ENCODE results near the gene KIRREL3.

The KIRREL3 gene

DNA sequence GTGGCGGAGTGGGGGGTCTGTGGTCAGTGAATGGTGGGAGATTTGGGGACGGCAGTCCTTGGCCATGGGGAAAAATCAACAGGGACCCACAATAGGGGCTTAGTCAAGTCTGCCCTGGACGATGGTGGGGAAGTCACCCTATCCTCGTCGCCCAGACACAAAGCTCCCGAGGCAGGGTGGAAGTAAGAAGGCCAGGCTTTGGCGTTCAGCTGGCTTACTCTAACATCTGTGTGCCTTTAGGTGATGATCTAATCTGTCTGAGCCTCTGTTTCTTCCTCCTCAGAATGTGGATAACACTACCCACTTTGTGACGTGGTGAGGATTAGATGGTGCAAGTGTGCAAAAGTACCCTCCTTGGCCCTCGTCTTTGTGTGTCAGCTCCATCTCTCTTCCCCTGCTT, 452.9 kb downstream of the KIRREL3 start:
- FAIRE-seq (no peak), DNase-seq (ENCODE audit: insufficient read length, low spot score) (no peak)
- no peak for TF ChIP-seq POLR2A (IDR thresholded peaks at IDR 0.05; ENCODE audit: low read depth, low read length)

DNA sequence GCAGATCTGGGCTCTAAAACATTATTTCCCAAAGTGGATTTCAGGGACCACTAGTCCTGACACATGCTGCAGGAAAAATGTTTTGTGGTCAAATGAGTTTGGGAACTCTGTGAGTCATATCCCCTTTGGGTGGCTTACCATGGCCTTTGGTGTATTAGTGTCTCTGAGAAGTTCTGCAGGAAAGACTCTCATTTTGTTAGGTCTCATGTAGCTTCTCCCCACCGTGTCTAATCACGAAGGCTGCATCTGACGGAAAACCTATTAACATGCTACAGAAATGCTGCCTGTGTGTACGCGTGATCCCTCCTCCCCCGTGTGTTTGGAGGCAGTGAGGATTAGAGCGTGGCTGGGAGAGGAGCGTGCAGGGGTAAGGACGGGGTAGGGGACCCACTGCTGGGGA, 453.4 kb downstream of the KIRREL3 start:
- DNase-seq (ENCODE audit: insufficient read length, low spot score) = peak; percentile 61
- no peak for TF ChIP-seq POLR2A (IDR thresholded peaks at IDR 0.05; ENCODE audit: low read depth, low read length)
- peak; percentile 83 for FAIRE-seq

DNA sequence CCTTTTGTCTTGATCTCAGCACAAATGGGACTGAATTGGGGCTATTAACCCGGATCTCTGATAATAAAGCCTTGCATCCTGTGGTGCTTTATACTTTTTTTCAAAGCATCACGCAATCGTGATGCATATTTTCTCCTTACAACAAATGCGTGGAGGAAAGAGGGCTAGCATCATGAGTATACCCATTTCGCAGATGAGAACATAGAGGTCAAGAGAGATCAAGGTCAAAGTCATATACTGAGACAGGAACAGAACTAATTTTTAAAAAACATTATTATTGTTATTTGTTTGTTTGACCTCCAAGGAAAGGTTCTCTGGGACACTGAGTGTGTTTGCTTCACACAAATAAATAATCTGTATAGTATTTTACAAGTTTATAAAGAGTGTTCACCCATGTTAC, 453.9 kb downstream of the KIRREL3 start:
- TF ChIP-seq POLR2A (IDR thresholded peaks at IDR 0.05; ENCODE audit: low read depth, low read length) = no peak
- DNase-seq (ENCODE audit: insufficient read length, low spot score) = no peak
- FAIRE-seq = no peak

DNA sequence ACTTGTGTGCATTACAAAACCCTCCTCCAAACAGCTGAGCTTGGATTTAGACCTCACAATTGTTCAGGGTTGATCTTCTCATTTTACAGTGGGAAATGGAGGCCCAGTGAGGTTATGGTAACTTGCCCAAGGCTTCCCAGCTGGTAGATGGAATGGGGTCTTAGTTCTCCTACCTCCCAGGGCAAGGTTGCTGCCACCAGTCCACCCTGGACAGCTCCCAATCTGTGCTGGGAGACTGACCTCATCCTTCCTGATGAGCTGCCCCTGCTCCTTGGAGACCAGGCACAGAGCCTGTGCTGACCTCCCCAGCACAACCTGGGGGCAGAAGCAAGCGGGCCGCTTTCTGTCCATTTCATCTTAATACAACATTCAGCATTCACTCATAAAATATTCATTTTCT, 454.4 kb downstream of the KIRREL3 start:
- TF ChIP-seq POLR2A (IDR thresholded peaks at IDR 0.05; ENCODE audit: low read depth, low read length) = no peak
- DNase-seq (ENCODE audit: insufficient read length, low spot score) = no peak
- FAIRE-seq = no peak

DNA sequence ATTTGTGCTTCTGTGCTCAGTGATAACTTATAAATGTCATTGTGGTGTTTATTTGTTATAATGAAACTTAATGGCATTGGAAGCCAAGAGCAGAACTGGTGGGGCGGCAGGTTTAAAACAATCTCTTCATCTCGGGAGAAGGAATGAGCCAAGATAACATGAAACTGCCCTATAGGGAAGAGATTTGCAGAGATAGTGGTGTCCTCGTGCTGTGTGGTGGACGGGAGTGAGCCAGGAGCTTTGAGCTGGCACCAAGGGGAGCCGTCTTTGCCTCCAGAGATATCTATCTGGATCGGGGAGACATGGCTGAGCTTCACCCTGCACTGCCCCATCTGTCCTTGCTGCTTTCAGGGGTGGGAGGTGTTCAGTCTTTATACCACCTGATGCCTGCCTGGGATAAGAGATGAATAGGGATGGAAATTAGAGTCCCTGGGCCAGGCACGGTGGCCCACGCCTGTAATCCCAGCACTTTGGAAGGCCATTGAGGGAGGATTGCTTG, 455.5 kb downstream of the KIRREL3 start:
- DNase-seq (ENCODE audit: insufficient read length, low spot score) = no peak
- TF ChIP-seq POLR2A (IDR thresholded peaks at IDR 0.05; ENCODE audit: low read depth, low read length) = no peak
- FAIRE-seq = no peak

DNA sequence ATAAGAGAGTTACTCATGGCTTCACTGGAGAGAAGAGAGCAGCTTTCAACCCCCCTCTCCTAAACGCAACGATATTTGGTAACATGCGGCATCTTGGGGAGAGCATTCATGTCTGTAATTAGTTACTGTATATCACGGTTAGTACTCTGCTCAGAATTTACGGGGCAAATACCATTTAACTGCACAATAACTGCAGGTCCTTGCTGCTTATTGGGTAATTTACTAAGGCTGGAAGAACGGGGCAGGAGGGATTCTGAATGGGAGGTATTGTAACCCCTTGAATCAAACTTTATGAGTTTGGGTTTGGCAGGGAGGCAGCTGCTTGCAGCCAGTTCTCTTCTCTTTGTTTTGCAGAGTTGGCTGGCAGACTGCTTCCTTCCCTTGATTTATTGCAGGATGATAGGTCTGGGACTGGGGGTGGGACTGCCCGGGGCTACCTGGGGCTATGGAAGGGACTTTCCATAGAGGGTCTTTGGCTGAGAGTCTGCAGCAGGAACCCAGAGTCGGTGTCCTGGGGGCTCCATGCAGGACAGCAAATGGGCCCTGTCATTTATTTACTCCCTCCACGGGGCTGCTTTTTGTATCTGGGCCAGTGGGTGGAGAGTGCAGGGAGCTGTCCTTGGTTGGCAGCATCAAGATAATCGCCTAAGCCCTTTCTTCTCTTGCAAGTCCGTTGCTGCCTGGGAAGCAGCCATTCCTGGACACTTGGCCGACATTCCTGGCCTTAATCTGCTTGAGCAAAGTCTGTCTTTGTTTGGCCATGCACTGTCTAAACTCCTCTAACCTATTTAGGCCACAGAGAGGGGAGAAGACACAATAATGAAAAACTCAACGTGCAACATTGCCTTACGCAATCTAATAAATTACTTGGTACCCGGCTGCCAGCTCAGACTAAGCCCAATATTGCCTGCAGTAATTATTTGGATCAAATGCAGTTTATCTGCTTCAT, 456.2 kb downstream of the KIRREL3 start:
- DNase-seq (ENCODE audit: insufficient read length, low spot score) (peak; percentile 23), FAIRE-seq (no peak)
- TF ChIP-seq POLR2A (IDR thresholded peaks at IDR 0.05; ENCODE audit: low read depth, low read length) = no peak

DNA sequence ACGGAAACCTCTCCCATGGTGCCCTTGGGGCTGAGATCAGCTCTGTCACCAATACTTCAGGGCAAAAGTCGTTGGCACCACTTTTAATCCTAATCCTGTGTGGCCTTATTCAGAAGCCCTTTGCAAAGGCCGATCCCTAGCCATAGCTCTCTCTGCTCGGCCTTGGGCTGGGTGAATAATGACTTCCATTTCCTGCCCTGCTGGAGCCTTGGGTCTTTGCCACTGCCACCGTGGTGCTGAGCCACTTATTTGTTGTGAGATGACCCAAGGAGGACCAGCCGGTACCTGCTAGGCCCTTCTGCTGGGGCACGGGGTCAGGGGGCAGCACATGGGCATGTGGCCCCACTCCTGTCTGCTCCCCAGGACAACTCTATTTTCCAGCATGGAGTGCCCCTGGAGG, 456.9 kb downstream of the KIRREL3 start:
- no peak for TF ChIP-seq POLR2A (IDR thresholded peaks at IDR 0.05; ENCODE audit: low read depth, low read length)
- FAIRE-seq = no peak
- peak; percentile 26 for DNase-seq (ENCODE audit: insufficient read length, low spot score)

DNA sequence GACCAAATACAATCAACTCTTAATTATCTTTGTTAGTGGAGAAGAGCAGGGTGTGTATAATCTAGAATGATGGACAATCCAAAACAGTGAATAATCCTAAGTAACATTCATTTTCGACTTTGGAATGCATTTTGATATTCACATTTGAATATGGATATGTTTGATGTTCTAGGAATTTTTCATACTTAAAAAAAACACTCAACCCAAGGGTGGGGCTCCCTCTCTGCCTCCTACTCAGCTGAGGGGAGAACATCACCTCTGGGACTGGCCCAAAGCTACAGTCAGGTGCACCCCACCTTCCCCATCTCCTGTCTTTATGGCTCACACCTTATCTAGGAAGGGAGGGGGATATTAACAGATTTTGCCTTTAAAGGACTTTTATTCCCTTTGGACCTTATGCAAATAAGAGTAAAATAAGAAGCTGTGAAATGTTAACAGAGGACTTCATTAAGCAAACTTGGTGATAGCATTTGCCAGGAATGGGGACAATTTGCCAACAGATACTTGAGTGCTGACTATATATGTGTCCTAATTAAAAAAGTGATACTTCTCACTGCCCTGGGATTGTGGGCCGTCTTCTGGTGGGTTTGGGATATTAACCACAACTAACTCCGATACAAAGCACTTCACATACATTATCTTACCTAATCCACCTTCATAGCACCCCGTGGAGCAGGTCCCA, 458.1 kb downstream of the KIRREL3 start:
- FAIRE-seq (no peak), DNase-seq (ENCODE audit: insufficient read length, low spot score) (no peak)
- TF ChIP-seq POLR2A (IDR thresholded peaks at IDR 0.05; ENCODE audit: low read depth, low read length) = no peak

DNA sequence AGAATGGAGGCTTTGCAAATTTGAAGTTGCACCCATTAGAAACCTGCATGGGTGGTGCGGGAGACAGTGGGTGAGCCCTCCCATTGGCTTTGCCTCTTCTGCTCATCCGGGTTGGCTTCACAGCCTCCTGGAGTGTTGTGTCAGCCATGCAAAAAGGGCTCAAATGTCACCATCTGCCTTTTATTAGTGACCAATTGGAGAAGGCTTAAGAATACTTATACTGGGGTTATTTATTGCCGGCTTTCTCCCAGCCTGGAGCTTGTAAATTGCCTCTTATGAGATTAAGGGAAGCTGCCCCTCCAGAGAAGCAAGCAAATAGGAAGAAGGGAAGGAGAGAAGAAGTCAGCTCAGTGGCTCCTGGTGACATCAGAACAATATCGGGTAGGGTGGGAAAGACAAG, 462.5 kb downstream of the KIRREL3 start:
- DNase-seq (ENCODE audit: insufficient read length, low spot score) (no peak), FAIRE-seq (no peak)
- no peak for TF ChIP-seq POLR2A (IDR thresholded peaks at IDR 0.05; ENCODE audit: low read depth, low read length)

DNA sequence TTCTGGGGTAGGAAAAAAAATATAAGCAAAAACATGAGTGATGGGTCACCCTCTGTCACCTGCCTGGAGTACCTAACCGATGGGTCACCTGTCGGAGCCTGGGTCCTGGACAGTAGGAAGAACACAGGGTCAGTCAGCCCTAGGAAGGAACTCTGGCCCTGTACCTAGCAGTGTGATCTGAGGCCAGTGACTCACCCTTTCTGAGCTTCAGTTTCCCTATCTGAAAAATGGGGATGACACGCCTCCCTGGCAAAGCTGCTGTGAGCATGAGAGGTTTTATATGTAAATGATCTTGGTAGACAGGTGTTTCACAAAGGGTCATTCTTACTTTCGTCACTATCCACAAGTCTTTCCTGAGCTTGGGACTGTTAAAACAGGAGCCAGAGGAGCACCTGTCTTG, 463.1 kb downstream of the KIRREL3 start:
- no peak for DNase-seq (ENCODE audit: insufficient read length, low spot score)
- TF ChIP-seq POLR2A (IDR thresholded peaks at IDR 0.05; ENCODE audit: low read depth, low read length) = no peak
- FAIRE-seq = no peak

DNA sequence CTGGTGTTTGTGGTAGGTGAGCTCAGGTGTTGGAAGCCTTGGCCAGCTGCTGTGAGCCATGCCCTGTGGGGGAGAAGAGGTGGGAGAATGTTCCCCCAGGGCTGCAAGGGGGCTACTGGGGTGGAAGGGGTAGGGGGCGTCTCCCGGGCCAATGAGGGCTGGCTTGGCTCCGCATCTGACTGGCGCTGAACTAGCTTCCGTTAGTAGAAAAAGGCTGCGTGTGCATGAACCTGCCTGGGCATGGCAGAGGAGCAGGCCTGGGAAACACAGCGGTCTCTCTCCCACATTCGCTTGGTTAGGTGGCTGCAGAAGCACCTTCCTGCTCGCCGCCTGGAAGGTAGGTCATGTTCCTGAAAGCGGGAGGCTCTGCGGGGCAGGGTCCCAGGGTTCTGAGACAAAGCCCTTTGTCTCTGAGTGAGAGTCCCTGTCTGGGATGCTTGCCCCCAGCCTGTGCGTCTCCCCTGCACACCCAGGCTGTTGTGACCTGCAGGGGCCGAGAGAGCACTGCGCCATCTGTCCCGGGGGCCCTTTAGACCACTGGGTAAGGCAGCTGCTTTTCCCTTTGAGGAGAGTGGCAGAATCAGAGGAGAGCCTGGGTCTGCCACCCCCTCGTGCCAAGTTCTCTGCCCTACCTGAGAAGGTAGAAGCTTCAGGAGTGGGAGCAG, 466.3 kb downstream of the KIRREL3 start:
- no peak for TF ChIP-seq POLR2A (IDR thresholded peaks at IDR 0.05; ENCODE audit: low read depth, low read length)
- DNase-seq (ENCODE audit: insufficient read length, low spot score) = no peak
- no peak for FAIRE-seq

DNA sequence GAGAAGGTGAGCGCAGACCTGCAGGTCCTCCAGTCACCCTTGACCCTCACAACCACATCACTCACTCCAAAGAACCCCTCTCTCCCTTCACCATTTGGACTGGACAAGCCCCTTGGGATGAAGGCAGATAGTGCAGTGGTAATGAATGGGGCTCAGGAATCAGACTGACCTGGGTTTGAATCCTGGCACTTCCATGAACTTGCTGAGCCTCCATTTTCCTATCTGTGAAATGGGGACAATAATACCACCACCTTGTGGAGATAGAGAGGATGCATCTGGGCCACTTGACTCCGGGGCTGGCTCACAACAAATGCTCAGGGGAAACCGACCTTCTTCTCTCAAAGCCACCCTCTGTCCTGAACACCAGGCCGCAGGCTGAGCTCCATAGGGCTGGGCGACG, 467.0 kb downstream of the KIRREL3 start:
- TF ChIP-seq POLR2A (IDR thresholded peaks at IDR 0.05; ENCODE audit: low read depth, low read length) = no peak
- FAIRE-seq (no peak), DNase-seq (ENCODE audit: insufficient read length, low spot score) (no peak)

DNA sequence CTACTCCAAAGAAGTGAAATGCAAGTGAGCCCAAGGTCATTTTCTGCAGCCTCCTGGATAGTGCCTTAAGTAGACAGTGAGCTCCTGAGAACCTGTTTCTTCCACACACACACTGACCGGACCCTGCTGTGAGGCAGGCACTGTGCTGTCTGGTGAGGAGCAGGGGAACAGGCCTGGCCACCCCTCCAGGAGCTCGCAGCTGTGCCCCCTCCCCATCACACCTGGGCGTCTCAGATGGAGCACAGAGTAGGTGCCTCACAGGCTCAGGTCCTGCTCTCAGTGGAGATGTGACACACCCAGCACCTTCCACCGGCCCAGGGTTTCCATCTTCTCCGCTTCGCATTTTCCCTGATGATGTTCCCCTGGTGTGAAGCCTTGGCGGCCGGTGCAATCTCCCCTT, 470.2 kb downstream of the KIRREL3 start:
- TF ChIP-seq POLR2A (IDR thresholded peaks at IDR 0.05; ENCODE audit: low read depth, low read length) = no peak
- FAIRE-seq = no peak

DNA sequence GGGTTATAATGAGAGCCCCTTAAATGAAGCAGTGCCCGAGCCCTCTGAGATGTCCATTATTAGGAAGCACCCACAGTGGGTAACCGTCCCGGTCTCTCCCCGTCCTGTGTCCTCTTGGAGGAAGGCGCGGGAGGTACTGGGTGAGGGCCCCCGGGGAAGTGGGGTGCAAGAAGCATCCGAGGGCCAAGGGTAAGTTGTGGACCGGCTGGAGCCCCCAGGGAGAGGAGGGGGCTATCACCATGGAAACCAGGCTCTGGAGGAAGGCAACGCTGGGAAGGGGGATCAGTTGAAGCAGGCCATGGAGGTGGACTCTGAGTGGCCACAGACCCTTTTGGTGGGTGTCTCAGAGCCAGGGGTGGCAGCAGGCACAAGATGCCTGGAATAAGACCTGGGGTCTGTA, 471.5 kb downstream of the KIRREL3 start:
- TF ChIP-seq POLR2A (IDR thresholded peaks at IDR 0.05; ENCODE audit: low read depth, low read length) = no peak
- DNase-seq (ENCODE audit: insufficient read length, low spot score) (no peak), FAIRE-seq (no peak)

More for the DNA sequence above, 470.2 kb downstream of the KIRREL3 start:
- DNase-seq (ENCODE audit: insufficient read length, low spot score) = no peak
